IPS-18c (cell line): ENCODE results near the gene MYO9A.

Source experiments
- H3K4me3 ChIP-seq: 2 replicates; pipeline ENCODE4 v1.7.0; 2013; ENCODE audit warnings: low read depth, mild to moderate bottlenecking, low read length, moderate library complexity; ENCODE audit not compliant: insufficient read depth
- H3K9me3 ChIP-seq: one replicate; pipeline ENCODE4 v1.6.1; 2013; ENCODE audit warnings: mild to moderate bottlenecking, low read length, moderate library complexity; ENCODE audit not compliant: control insufficient read depth, insufficient read depth

MYO9A gene

DNA sequence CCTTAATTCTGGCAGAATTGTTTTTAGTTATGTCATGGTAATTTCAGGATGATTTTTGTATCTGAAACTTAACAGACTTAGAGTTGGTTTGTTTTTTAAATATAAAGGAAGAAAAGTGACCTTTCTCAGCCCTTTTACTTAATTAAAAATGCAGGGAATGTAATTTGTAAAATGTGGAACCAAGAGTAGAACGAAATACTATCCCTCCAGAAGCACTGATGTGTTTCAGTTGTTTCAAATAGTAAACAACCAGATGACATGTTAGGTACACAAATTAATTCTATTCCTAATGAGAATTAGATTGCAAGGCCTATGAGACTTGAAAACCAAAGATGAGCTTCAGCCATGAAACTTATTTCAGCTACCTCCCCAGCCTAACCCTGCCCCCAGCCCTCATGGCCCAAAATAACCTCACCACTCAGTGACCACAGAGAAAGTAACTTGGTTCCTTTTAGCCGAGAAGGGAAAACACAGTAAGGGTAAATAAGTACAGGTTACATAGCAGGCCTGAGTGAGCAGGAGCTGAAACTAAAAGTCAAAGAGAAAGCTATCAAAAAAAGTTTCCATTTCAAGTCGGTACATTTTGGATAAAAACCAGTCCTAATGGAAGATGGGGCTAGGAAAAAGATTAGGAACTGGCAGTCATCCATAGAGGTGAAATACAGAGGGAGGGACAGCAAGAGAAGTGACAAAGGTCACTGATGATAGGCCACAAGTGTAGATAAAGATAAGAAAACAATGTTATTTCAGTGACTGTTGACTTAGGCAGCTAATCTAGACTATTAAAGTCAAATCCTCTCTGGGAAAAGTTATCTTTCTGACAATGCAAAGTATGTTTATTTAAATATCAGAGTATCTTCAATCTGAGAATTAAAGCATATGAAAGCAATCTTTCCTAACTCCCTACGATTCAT, 23.5 kb upstream of the MYO9A start:
- H3K9me3 ChIP-seq, result no peaks in the 10 kb centered on the region
- no peak overlapping the region for H3K4me3 ChIP-seq

DNA sequence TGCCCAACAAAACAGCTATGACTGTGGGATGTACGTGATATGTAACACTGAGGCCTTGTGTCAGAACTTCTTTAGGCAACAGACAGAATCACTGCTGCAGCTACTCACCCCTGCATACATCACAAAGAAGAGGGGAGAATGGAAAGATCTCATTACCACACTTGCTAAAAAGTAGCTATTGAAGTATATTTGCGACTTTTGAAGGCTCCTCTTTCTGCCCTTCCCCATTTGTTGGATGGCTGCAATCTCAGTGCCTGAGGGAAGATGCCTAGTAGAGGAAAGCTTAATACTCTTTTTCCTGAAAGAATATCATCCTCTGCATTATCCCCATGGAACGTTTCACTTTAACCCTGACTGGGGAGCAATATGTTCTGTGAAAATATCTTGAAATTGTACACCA, 22.1 kb upstream of the MYO9A start:
- no peaks in the 10 kb centered on the region for H3K9me3 ChIP-seq

DNA sequence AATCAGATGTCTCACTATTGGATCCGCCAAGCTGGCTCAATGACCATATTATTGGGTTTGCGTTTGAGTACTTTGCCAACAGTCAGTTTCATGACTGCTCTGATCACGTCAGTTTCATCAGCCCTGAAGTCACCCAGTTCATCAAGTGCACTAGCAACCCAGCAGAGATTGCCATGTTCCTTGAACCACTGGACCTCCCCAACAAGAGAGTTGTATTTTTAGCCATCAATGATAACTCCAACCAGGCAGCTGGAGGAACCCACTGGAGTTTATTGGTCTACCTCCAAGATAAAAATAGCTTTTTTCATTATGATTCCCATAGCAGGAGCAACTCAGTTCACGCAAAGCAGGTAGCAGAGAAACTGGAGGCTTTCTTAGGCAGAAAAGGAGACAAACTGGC, 21.7 kb upstream of the MYO9A start:
- no peaks in the 10 kb centered on the region for H3K9me3 ChIP-seq

More for the DNA sequence above, 22.1 kb upstream of the MYO9A start:
- no peak overlapping the region for H3K4me3 ChIP-seq

DNA sequence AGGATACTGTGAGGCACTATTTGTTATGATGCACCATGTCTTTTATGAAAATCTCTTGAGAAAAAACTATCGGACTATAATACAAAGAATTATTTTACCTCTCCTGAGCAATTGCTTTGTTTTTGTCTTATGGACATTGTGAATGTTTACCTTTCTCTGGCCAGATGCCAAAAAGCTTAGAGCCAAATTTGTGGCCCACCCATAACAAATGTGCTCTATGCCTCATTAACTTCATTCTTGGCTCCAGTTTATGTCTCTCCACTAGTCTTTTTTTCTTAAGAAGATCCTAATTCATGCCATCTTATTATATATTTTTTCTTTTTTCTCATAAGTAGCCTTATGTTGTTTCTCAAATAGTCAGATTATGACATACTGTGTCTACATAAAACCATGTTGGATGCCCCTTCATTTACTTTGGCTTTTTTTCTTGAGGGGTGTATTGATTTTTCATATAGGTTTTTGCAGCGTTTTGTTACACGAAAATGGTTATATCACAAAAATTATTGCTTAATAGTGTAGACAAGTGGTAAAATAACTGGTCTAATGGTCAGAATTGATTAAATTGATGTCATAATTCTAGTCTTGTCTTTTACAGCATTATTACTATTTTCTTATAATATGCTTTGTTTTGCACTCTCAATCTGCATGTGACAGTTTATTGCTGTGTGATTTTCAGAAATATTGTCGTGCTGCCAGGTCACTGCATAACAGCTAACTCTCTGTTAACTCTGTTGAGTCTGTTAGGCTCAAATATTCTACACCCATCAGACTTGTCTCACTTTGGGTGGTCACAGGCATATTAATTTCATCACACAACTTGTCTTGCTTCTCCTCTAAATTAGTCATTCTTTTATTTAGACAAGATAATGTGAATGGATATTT, 18.5 kb upstream of the MYO9A start:
- H3K9me3 ChIP-seq, result no peaks in the 10 kb centered on the region
- H3K4me3 ChIP-seq, result no peak overlapping the region

More for the DNA sequence above, 21.7 kb upstream of the MYO9A start:
- no peak overlapping the region for H3K4me3 ChIP-seq

DNA sequence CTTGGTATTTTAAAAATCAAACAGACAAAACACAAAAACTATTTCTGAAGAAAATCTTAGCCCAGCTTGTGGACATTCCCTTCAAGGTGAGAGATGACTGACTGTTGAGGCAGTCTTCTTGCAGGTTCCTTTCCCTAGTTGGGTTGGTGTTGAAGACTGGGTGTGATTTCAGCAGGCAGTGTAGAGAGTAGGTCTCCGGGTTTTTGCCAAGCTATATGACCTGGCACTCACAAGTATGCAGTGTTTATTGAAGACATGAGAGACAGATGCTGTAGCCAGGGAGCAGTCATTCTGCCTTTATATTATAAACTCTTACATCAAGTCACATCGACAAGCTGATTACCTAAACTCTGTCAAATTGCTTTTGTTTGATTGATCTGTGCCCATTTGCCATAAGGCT, 17.8 kb upstream of the MYO9A start:
- Histone ChIP-seq H3K9me3 (no peaks in the 10 kb centered on the region), H3K4me3 (no peak overlapping the region)

DNA sequence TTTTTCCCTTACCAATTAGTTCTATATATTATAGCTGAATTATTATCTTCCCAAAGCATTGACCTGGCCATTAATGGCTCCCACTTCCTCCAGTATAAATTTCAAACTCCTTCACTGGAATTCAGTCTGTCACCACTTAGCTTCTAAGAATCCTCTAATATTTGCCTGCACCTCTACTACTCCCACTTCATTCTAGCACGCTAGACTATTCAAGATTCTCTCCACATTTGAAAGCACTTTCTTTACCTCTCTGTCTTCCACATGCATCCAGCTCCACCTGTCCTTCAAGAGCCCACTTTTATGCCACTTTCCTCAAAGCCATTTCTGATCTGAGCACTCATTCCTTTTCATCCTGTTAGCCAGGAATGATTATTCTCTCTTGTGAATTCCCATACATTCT, 15.3 kb upstream of the MYO9A start:
- H3K4me3 ChIP-seq, result no peak overlapping the region
- H3K9me3 ChIP-seq, result no peaks in the 10 kb centered on the region

DNA sequence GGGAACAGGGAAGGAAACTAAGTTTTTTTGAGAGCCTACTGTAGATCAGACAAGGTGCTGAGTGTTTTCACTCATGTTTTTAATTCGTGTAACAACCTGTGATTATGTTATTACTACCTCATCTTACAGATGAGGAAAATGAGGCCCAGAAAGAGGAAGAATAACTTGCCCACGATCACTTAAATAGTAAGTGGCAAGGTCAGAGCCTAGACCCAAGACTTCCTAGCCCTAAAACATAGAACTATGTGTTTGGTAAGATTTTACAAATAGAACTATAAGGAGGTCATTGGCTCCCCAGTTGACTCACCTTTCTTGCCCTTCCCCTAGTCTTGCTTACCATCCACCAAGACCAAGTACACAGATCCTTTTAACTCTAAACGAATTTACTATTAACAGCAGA, 14.0 kb upstream of the MYO9A start:
- no peaks in the 10 kb centered on the region for H3K9me3 ChIP-seq
- H3K4me3 ChIP-seq, result no peak overlapping the region

DNA sequence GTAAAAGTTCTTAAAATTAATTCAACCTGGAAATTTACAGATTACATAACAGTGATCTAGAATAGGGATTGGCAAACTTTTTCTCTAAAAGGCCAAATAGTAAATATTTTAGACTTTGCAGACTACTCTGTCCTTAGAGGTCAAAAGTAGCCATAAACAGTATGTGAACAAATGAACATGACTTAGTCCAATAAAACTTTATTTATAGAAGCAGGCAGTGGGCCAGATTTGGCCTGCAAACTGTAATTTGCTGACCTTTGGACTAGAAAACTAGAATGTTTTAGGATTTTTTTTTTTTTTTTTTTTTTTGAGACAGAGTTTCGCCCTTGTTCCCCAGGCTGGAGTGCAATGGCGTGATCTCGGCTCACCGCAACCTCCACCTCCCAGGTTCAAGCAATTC, 12.3 kb upstream of the MYO9A start:
- Histone ChIP-seq H3K9me3 (no peaks in the 10 kb centered on the region), H3K4me3 (no peak overlapping the region)

DNA sequence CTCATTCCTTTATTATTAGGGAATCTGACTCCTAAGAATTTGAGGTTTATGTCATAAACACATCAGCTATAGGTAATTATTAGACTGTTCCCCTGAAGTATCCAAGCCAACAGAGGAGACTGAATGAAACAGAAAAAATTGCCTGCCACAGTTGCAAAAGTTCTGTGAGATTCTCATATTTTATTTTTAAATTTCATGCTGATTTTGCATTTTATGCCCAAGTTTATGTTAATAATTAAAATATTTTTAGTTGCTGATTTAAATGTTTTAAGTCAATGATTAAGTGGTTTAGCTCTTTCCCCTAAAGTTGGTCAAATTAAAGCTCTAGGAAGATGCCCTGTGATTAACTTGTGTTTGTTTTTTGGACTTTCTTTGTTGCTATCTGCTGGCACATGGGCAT, 10.4 kb upstream of the MYO9A start:
- H3K9me3 ChIP-seq, result no peaks in the 10 kb centered on the region
- H3K4me3 ChIP-seq, result no peak overlapping the region

DNA sequence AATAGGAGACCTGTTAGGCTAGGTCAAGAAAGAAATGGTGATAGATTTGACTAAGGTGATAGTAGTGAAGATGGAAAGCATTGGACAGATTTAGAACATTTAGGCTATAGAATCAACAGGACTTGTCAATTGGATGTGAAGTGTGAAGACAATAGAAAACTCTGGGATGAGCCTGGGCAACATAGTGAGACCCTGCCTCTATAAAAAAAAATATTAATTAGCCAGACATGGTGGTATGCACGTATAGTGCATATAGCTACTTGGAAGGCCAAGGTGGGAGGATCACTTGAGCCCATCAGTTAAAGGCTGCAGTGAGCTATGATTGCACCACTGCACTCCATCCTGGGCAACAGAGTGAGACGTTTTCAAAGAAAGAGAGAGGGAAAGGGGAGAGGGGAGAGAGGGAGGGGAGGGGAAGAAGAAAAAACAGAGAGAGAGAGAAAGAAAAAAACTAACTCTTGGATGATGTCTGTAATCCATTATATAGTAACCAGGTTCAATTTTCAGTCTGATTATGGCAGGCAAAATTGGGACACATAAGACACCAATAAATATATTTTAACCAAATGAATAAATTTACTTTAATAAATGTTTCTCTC, 9.9 kb upstream of the MYO9A start:
- H3K4me3 ChIP-seq, result no peak overlapping the region
- no peaks in the 10 kb centered on the region for H3K9me3 ChIP-seq

DNA sequence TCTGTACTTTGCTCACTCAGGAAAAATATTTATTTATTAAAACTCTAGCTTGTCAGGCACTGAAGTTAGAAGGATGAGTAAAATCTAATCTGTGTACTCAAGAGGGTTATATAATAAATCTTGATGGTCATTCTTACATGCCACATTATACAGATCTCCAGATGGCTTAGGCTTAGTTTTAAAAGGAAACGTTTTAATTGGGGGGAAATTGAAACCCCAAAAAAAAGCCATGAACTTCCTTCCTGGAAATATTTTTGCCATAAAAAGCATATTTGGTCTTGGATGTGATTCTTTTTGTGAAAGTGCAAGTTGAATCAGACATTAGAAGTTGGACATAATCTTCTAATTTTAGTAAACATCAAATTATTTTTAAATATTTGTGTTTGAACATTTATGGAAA, 6.3 kb upstream of the MYO9A start:
- H3K9me3 ChIP-seq, result no peaks in the 10 kb centered on the region
- no peak overlapping the region for H3K4me3 ChIP-seq

DNA sequence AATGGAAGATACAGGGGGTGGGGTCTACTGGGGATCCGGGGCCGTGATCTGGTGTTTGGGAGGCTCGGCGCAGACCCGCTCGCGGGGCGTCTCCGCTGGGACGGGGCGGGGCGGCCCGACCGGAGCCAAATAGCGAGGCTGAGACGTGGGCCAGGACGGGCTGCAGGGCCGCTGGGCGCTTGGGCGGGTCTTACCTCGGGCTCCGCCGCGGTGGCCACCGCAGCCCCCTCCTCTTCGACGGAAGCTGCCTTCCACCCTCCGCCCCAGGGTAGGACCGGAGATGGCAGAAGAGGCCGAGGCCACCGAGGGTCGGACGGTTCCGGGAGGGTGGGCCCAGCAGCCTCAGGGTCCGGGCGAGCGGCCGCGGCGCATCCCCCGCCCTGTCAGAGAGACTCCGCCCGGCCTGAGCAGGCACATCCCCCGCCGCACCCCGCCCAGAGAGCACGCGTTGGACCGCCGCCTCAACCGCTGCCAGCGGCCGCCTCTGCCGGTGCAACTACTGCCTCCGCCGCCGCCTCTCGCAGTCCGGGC, 399 bp downstream of the MYO9A start:
- H3K9me3 ChIP-seq, result no peaks in the 10 kb centered on the region
- H3K4me3 ChIP-seq, result peak overlapping the region; percentile 96

DNA sequence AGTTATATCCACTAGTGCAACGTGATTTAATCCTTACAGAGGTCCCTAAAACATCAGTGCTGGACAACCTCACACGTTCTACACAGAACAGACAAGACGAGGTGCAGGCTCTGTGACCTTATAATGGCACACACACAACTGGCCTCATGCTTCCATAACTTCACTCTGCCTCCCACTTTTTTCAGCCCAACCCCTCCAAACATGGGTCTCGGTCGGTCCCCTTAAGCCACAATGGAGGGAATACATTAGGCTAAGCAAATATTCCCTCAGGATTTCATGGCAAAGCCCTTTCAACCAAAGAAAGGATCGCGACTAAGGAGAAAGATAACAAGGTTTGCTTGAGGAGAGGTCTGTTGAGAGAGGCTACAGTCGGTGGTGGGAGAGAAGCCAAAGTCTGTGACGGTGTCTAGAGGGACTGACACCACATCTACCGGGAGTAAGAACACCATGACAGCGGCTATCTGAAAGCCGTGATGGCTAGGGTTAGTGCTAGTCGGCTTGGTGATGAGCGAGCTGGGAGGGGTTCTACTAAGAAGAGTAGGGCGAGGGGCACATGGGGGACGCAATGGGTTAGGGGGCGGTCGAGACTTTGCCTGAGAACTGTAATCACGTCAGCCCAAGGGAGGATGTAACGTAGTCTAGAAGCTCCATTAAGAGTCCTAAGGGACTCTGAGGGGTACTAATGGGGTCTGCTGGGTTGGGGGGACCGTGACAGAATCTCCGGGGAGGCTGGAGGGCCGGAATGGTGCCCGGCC, 1.0 kb downstream of the MYO9A start:
- peak overlapping the region; percentile 96 for H3K4me3 ChIP-seq
- H3K9me3 ChIP-seq, result no peaks in the 10 kb centered on the region

DNA sequence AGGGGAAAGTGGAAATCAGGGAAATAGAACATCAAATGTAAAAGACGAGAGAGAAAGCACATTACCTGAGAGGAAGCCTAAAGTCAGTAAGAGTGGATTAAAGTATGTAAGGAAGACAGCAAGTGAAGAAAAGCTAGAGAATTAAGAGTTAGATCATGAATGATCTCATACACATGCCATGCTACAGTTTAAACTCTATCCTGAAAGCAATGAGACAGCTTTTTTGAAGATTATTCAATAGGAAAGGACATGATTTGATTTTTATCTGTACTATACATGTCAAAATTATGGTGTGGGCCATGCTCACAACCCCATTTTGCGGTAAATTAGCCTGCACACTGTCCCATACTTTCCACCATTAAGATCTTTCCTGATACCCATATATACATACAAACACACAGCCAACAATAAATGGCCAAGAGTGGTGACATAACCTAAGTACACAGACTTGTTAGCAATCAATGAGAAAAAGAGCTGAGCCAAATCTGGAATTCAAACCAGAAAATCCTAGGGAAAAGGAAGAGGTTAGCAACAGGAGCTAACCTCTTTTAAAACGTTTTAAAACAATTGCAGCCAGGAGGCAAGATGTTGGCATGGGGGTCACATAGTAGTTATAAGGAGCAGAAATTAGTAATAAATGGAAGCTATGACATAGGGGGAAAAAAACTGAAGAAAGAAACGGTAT, 4.5 kb downstream of the MYO9A start:
- H3K4me3 ChIP-seq, result no peak overlapping the region
- H3K9me3 ChIP-seq, result no peaks in the 10 kb centered on the region

DNA sequence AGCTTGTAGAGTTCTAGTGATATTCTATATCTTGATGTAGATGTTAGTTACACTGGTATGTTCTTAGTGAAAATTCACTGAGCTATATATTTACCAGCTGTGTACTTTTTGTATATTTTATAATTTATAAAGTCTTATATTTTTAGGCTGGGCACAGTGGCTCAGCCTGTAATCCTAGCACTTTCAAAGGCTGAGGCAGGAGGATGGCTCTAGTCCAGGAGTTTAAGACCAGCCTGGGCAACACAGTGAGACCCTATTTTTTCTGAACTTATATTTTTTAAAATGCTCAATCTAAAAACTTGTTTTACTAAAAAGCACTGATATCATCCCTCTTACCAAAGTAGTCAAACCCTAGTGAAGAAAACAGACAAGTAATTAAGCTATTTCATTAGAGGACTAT, 5.1 kb downstream of the MYO9A start:
- H3K9me3 ChIP-seq, result no peaks in the 10 kb centered on the region
- H3K4me3 ChIP-seq, result no peak overlapping the region

DNA sequence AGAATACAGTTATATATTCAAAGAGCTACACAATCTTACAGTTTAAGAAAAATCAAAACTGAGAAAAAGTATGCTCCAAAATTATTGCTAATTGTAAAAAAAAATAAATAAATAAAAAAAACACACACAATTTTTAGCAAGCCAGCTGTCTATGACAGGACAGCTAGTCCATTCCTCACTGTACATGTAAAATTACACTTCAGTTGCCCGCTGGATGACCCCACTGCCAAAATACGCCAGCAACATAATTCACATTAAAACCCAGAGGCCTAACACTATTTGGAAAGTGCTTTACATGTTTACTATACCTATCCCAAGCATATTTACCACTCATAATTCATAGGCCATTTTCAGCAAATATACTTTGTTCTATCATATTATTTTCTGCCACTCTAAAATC, 5.8 kb downstream of the MYO9A start:
- Histone ChIP-seq H3K9me3 (no peaks in the 10 kb centered on the region), H3K4me3 (no peak overlapping the region)
